Breast epithelium (tissue), 4 donors: ENCODE data around the gene ARTN. TPM values are rescaled to one million over a fixed set of nuclear protein-coding genes. Genes with fewer than 3 reads are reported as not detected.
A peak's percentile ranks its signal among the peaks of the same experiment; 100 is the strongest.

ENCODE experiments used
- DNase-seq, 2 donors: peaks; one replicate each; pipeline ENCODE4 v3.0.0-alpha.2; 2019; ENCODE audit warnings: low spot score in 2 of 2
- H3K27ac ChIP-seq, 2 donors: fragments of 200-600 bp; sonication (generic) in 1 of 2; one replicate each; pipeline ENCODE4 v1.5.1; 2016 to 2019; ENCODE audit warnings: mild to moderate bottlenecking in 1 of 2
- H3K27me3 ChIP-seq, 2 donors: fragments of 200-600 bp; sonication (generic) in 1 of 2; one replicate each; pipeline versions ENCODE4 v1.5.1 to v1.6.0; 2017 to 2019; ENCODE audit warnings: control low read depth in 1 of 2, mild to moderate bottlenecking in 1 of 2
- H3K36me3 ChIP-seq: fragments of 200-600 bp; one replicate; pipeline ENCODE4 v1.5.1; 2019
- H3K4me1 ChIP-seq, 2 donors: fragments of 200-600 bp; sonication (generic); one replicate each; pipeline ENCODE4 v1.5.1; 2016 to 2019; ENCODE audit warnings: control low read depth in 1 of 2
- H3K4me3 ChIP-seq, 3 donors: fragments of 200-600 bp; sonication (generic); 1 replicate in 2 of 3; 2 replicates in 1 of 3; pipeline ENCODE4 v1.5.1; 2016 to 2019; ENCODE audit warnings: mild to moderate bottlenecking in 3 of 3, moderate library complexity in 2 of 3
- H3K9me3 ChIP-seq, 2 donors: fragments of 200-600 bp; sonication (generic) in 1 of 2; one replicate each; pipeline ENCODE4 v1.5.1; 2016 to 2019; ENCODE audit warnings: control low read depth in 1 of 2
- CTCF ChIP-seq, 3 donors: fragments of 450-650 bp; IDR thresholded peaks; one replicate each; pipeline ENCODE4 v1.5.1; 2016 to 2017; ENCODE audit warnings: antibody characterized with exemption in 3 of 3, mild to moderate bottlenecking in 3 of 3, moderate library complexity in 3 of 3
- POLR2A ChIP-seq: fragments of 450-650 bp; IDR thresholded peaks from one replicate; pipeline ENCODE4 v1.6.1; 2016; ENCODE audit warnings: antibody characterized with exemption, mild to moderate bottlenecking, moderate library complexity
- POLR2AphosphoS5 ChIP-seq, 3 donors: sonication (generic); formaldehyde crosslinking; IDR thresholded peaks; one replicate each; pipeline ENCODE4 v1.6.1; 2017; ENCODE audit warnings: antibody characterized with exemption in 3 of 3
- intact Hi-C: fragments of 100-400 bp; cut with DNase I; formaldehyde crosslinking; loops from one replicate; pipeline ENCODE4 v1.15.1; 2023; ENCODE audit warnings: low total_unique reads
- total RNA-seq, 3 donors: library from RNA; depleted of rRNA; stranded (reverse); fragments of >200 nt; gene quantifications; one replicate each; pipeline ENCODE4 v1.1.0, GENCODE V29; 2016

Gene ARTN
- total RNA-seq, 3 donors from 2014 or later: 1.8 to 2.3 TPM; not detected in 1

DNA sequence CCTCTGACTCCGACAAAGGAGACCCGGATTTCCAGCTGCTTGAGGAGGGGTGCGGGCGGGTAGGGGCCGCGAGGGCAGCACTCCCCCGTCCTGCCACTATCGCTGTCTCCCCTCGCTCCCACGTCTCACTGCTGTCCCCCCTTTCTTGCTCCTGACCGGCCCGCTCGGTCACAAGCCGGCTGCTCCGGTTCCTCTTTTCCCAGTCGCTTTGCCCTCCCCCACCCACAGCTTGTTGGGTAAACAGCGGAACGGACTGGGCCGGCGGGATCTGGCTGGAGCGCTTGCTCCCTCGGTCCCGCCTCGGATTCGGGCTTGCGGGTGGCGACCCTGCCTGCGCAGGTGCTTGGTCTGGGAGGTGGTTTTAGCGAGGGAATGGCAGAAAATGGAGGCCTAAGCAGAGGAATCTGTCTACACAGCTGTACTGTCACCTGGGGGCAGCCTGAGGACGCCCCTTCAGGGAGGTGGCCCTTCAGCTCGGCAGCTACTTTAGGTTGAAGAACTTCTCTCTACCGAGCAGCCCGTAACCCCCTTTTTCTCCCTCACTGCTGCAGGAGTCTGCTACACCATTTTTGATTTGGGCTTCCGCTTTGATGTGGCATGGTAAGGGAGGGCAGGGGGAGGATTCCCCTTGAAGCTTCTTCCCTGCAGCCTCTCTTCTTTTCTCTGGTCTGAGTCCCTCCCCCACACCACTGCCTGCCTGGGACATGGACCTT is 41.8 kb downstream of the ARTN start:
- no peak for TF ChIP-seq POLR2AphosphoS5 (IDR thresholded peaks at IDR 0.05)
- no peak for TF ChIP-seq CTCF (IDR thresholded peaks at IDR 0.05)
- no peak for TF ChIP-seq POLR2A
- Histone ChIP-seq H3K4me1 (peaks cover 0 to 23% of the 10 kb centered on the region in 2 donors), H3K9me3 (no peaks in the 10 kb centered on the region), H3K36me3 (no peaks in the 10 kb centered on the region), H3K27me3 (no peaks in the 10 kb centered on the region), H3K4me3 (peak overlapping the region; percentile 92 to 95 (median 95)), H3K27ac (peak overlapping the region; percentile 96 to 97)
- intact Hi-C loops: loop anchor here (5.0 to 10.0 kb wide), 3 partner anchors 441 to 1638 kb away; partner anchors contain the start of genes FOXJ3 and PTPRF
- peak; percentile 62 to 81 for DNase-seq

DNA sequence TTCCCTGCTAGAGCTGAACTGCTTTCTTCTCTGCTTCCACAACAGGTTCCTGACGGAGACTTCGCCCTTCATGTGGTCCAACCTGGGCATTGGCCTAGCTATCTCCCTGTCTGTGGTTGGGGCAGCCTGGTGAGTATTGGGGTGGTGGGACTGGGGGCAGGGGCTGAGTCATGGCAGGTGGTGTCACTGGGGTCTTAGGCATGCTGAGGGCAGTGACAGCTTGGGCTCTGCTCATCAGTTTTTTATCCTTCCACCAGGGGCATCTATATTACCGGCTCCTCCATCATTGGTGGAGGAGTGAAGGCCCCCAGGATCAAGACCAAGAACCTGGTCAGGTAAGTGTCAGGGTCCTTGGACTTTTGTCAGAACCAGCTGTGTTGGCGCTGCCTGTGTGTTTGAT is 42.4 kb downstream of the ARTN start:
- no peak for TF ChIP-seq CTCF (IDR thresholded peaks at IDR 0.05)
- no peak for TF ChIP-seq POLR2A
- no peak for TF ChIP-seq POLR2AphosphoS5 (IDR thresholded peaks at IDR 0.05)
- Histone ChIP-seq H3K4me1 (peaks cover 0 to 18% of the 10 kb centered on the region in 2 donors), H3K27me3 (no peaks in the 10 kb centered on the region), H3K27ac (peak overlapping the region; percentile 96 to 97), H3K4me3 (peak overlapping the region; percentile 92 to 95 (median 95)), H3K36me3 (no peaks in the 10 kb centered on the region), H3K9me3 (no peaks in the 10 kb centered on the region)
- intact Hi-C loops: loop anchor here (5.0 to 10.0 kb wide), 3 partner anchors 441 to 1639 kb away; partner anchors contain the start of genes FOXJ3 and PTPRF
- DNase-seq: no peak

- Histone ChIP-seq H3K9me3 (no peaks in the 10 kb centered on the region), H3K27ac (no peak overlapping the region), H3K4me3 (no peak overlapping the region), H3K36me3 (no peaks in the 10 kb centered on the region), H3K4me1 (peaks cover 0 to 18% of the 10 kb centered on the region in 2 donors), H3K27me3 (no peaks in the 10 kb centered on the region)
- intact Hi-C loops: loop anchor here (5.0 to 10.0 kb wide), 3 partner anchors 442 to 1640 kb away; partner anchors contain the start of genes FOXJ3 and PTPRF
- no peak for DNase-seq
- TF ChIP-seq CTCF (IDR thresholded peaks at IDR 0.05) (no peak), POLR2A (no peak), POLR2AphosphoS5 (IDR thresholded peaks at IDR 0.05) (no peak)
These were observed 43.3 kb downstream of the ARTN start for GRCh38 chr1:43976890-43977289.

DNA sequence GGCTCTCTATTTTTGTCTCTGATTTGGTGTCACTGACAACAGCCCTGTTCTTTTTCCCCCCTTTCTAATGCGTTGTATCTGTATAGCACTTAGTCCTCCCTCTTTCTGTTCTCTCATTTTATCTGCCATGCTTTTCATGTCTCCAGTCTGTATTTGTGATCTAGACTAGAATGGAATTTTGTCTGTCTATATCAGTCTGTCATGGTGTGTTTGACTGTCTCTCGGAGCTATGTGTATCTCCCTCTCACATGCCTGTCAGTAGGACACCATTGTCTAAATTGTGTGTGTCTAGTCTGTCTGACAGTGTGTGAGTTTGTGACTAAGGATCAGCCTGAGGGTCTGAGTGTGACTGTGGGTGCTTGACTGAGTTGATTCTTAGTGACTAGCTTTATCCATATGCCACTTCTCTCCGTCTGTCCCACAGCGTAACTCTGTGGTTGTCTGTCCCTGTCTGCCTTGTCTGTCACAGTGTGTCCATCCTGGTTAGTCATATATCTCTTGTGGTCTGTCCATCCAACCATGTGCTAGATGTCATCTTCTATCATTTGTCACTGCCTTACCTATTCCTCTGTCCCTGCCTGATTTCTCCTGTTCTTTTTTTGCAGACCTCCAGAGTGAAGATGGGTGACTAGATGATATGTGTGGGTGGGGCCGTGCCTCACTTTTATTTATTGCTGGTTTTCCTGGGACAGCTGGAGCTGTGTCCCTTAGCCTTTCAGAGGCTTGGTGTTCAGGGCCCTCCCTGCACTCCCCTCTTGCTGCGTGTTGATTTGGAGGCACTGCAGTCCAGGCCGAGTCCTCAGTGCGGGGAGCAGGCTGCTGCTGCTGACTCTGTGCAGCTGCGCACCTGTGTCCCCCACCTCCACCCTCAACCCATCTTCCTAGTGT is 44.0 kb downstream of the ARTN start:
- TF ChIP-seq POLR2A: no peak
- TF ChIP-seq POLR2AphosphoS5 (IDR thresholded peaks at IDR 0.05): no peak
- TF ChIP-seq CTCF (IDR thresholded peaks at IDR 0.05): no peak
- Histone ChIP-seq H3K36me3 (no peaks in the 10 kb centered on the region), H3K27ac (no peak overlapping the region), H3K4me1 (peaks cover 0 to 18% of the 10 kb centered on the region in 2 donors), H3K4me3 (no peak overlapping the region), H3K9me3 (no peaks in the 10 kb centered on the region), H3K27me3 (no peaks in the 10 kb centered on the region)
- intact Hi-C loops: loop anchor here (5.0 to 10.0 kb wide), 3 partner anchors 443 to 1640 kb away; partner anchors contain the start of genes FOXJ3 and PTPRF
- DNase-seq: no peak
